KG1 (cell line): ENCODE data around the gene NUS1.
"Not testable (repeated sequence)": the region's sequence is repeated elsewhere in the genome, so short reads cannot be mapped to it uniquely, and the experiment has no call there.

Experiments used
- DNase-seq: peaks from one replicate; lab custom pipeline; 2025; lab: John Stamatoyannopoulos, UW

Gene NUS1

DNA sequence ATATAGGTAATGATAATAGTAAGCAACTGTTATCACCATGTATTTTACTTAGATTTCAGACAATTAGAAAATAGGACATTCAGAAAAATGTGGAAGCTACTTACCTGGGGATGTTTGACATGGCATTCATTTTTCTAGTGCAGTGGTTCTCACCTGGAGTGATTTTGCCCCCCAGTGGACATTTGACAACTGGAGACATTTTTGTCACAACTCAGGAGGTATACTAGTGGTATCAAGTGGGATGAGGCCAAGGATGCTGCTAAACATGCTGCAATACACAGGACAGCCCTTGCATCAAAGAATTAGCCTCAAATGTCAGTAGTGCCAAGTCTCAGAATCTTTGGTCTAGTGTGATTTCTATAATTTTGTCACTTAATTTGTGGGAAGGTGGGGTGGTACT is 36.1 kb downstream of the NUS1 start:
- no peak for DNase-seq

GRCh38 chr6:117718895-117719294 is 43.6 kb downstream of the NUS1 start:
- no peak for DNase-seq

DNA sequence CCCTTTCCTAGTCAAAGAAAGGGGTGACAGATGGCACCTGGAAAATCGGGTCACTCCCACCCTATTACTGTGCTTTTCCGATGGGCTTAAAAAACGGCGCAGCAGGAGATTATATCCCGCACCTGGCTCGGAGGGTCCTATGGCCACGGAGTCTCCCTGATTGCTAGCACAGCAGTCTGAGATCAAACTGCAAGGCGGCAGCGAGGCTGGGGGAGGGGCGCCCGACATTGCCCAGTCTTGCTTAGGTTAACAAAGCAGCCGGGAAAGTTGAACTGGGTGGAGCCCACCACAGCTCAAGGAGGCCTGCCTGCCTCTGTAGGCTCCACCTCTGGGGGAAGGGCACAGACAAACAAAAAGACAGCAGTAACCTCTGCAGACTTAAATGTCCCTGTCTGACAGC is 46.3 kb downstream of the NUS1 start:
- not testable (repeated sequence) for DNase-seq

DNA sequence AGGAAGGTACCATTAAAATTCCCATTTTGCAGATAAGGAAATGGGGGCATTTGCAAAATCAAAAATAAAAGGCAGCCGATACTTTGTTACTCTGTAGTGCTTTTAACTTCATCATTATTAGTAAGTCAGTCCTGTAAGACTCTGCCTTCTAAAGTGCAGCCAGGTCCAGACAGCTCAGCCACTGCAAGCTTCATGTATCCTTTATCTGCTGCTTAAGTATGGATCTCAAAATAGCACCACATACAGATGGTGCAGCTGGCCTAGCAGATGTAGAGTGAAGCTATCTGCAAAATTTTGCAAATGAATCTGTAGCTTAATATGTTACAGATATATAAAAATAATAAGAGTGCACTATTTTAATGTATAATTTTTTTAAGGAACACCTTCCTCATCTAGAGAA is 53.4 kb downstream of the NUS1 start:
- no peak for DNase-seq

DNA sequence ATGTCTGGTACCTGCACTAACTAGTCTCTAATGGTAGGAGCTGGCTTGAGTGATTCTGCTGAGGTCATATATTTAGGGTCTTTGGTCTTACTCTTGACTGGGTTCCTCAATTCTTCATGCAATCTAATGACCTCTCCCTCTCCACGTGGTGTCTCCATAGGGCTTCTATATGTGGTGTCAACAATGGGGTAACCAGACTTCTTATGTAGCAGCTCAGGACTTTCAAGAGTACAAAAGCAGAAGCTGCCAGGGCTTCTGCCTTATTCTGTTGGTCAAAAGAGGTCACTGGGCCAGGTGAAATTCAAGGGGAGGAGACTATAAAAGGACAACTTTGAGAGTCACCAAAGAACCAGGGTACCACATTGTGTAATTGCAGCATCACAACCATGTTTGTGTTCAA is 54.3 kb downstream of the NUS1 start:
- DNase-seq = no peak

DNA sequence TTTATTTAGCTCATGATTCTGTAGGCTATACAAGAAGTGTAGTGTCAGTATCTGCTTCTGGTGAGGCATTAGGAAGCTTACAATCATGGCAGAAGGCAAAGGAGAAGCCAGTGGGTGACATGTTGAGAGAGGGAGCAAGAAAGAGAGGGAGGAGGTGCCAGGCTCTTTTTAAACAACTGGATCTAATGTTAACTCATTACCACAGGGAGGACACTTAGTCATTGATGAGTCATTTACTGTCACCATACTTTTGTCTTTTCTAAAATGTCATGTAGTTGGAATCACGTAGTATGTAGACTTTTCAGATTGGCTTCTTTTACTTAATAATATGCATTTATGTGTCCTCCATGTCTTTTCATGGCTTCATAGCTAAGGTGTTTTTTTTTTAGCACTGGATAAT is 58.1 kb downstream of the NUS1 start:
- DNase-seq = no peak

- no peak for DNase-seq
These were observed 64.6 kb downstream of the NUS1 start for GRCh38 chr6:117739869-117740268.

DNA sequence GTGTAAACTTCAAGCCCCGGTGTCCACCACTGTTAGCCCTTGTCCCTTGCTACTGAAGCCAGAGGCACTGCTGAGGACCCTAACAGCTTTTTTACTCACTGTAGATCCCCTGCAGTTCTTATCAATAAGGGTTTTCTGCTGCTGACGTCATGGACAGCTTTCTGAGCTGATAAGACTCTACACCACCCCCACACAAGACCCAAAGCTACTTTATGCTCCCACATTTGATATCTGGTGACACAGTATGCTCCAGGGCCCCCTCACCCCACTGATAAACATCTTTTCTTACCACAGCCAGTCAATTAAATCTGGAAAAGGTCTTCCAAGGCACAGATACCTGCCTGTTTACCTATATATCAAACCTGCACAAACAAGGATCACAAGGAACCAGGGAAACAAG is 65.3 kb downstream of the NUS1 start:
- DNase-seq = no peak

DNA sequence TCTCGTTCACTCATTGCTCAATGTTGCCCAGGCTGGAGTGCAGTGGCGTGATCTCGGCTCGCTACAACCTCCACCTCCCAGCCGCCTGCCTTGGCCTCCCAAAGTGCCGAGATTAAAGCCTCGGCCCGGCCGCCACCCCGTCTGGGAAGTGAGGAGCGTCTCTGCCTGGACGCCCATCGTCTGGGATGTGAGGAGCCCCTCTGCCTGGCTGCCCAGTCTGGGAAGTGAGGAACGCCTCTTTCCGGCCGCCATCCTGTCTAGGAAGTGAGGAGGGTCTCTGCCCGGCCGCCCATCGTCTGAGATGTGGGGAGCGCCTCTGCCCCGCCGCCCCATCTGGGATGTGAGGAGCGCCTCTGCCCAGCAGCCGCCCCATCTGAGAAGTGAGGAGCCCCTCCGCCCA is 75.4 kb downstream of the NUS1 start:
- not testable (repeated sequence) for DNase-seq
